Measurements from ENCODE around the gene TNFRSF12A. TPM values are rescaled to one million over a fixed set of nuclear protein-coding genes. Genes with fewer than 3 reads are reported as not detected.

Gene TNFRSF12A
- total and polyA plus RNA-seq, 9 of the 15 experiments (the other 6 are each of a cell fraction or from before 2014, with no cell fraction given) = 0.41 to 61.8 (median 26.5) TPM

GRCh38 chr16:3007957-3008689 lies 12.0 kb upstream of the TNFRSF12A start (continued):
- TF ChIP-seq E2F8 (IDR thresholded peaks at IDR 0.05; ENCODE audit: low read depth, partially characterized antibody) (peak; percentile 38), TAF7 (tag; IDR thresholded peaks at IDR 0.05) (peak; percentile 61; the same call in 1 of the 2 replicates), NR0B1 (IDR thresholded peaks at IDR 0.05; ENCODE audit: partially characterized antibody) (no peak), SAFB (IDR thresholded peaks at IDR 0.05; ENCODE audit: borderline replicate concordance, low read depth, low read length) (no peak), SMARCC2 (IDR thresholded peaks at IDR 0.05; ENCODE audit: low read depth) (peak; percentile 49; the same call in 1 of the 2 replicates), CCNT2 (IDR thresholded peaks at IDR 0.05; ENCODE audit: borderline replicate concordance, extremely low read depth, insufficient read length, low read depth, low read length) (no peak), ZNF124 (CRISPR knock-in tag; IDR thresholded peaks at IDR 0.05) (no peak), TGIF2 (CRISPR knock-in tag; IDR thresholded peaks at IDR 0.05) (no peak), SRSF1 (IDR thresholded peaks at IDR 0.05; ENCODE audit: low read depth, low read length) (no peak), ZNF583 (CRISPR knock-in tag; IDR thresholded peaks at IDR 0.05) (0 out of 2 replicates have a peak, but pooled peaks have one; percentile 35), HDAC1 (IDR thresholded peaks at IDR 0.05) (peak in 1 of 2 experiments; percentile 55; a peak in 1 of 4 replicates), JUND (IDR thresholded peaks at IDR 0.05; ENCODE audit: borderline replicate concordance, low read depth, low read length) (peak; percentile 17; the same call in 1 of the 2 replicates), JUND (tag; IDR thresholded peaks at IDR 0.05; ENCODE audit: borderline replicate concordance, low read depth, low read length) (no peak; the same call in 1 of the 3 replicates), MIER1 (IDR thresholded peaks at IDR 0.05; ENCODE audit: low read depth) (no peak), EGR1 (conservative IDR thresholded peaks at IDR 0.05) (peak; percentile 95), ZNF311 (CRISPR knock-in tag; IDR thresholded peaks at IDR 0.05) (0 out of 2 replicates have a peak, but pooled peaks have one; percentile 32), ZZZ3 (IDR thresholded peaks at IDR 0.05) (no peak), POLR2H (tag; IDR thresholded peaks at IDR 0.05; ENCODE audit: low read depth) (no peak), LARP7 (IDR thresholded peaks at IDR 0.05) (no peak)
- TF ChIP-seq, protein P1, sequence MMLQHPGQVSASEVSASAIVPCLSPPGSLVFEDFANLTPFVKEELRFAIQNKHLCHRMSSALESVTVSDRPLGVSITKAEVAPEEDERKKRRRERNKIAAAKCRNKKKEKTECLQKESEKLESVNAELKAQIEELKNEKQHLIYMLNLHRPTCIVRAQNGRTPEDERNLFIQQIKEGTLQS (IDR thresholded peaks at IDR 0.05) = peak; percentile 31; the same call in 1 of the 2 replicates
- TF ChIP-seq, protein P1 (CRISPR knock-in tag; conservative IDR thresholded peaks at IDR 0.05) = no peak
- TF ChIP-seq, protein P2, sequence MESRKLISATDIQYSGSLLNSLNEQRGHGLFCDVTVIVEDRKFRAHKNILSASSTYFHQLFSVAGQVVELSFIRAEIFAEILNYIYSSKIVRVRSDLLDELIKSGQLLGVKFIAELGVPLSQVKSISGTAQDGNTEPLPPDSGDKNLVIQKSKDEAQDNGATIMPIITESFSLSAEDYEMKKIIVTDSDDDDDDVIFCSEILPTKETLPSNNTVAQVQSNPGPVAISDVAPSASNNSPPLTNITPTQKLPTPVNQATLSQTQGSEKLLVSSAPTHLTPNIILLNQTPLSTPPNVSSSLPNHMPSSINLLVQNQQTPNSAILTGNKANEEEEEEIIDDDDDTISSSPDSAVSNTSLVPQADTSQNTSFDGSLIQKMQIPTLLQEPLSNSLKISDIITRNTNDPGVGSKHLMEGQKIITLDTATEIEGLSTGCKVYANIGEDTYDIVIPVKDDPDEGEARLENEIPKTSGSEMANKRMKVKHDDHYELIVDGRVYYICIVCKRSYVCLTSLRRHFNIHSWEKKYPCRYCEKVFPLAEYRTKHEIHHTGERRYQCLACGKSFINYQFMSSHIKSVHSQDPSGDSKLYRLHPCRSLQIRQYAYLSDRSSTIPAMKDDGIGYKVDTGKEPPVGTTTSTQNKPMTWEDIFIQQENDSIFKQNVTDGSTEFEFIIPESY (CRISPR knock-in tag; IDR thresholded peaks at IDR 0.05) = no peak

All from K562 (cell line).